ENCODE data around the gene GTF2I. TPM values are rescaled to one million over a fixed set of nuclear protein-coding genes. Genes with fewer than 3 reads are reported as not detected.
"Not testable (repeated sequence)": the region's sequence is repeated elsewhere in the genome, so short reads cannot be mapped to it uniquely, and the experiment has no call there.

Gene GTF2I
- total RNA-seq, 6 donors from 2014 or later: 138 to 506 (median 219) TPM

GRCh38 chr7:74656441-74656836 lies 1.1 kb upstream of the GTF2I start:
- no peaks in the 10 kb centered on the region for H3K36me3 ChIP-seq
- H3K9me3 ChIP-seq: no peaks in the 10 kb centered on the region
- ATAC-seq (ENCODE audit: low FRiP score in 2 of 2) (peak in 1 of 2 donors; percentile 5), DNase-seq (peak; percentile 69 to 75)
- no peaks in the 10 kb centered on the region for H3K27me3 ChIP-seq
- peaks cover 37 to 50% (median 40%) of the 10 kb centered on the region in 4 donors for H3K4me1 ChIP-seq
- TF ChIP-seq CTCF (IDR thresholded peaks at IDR 0.05): peak in 1 of 6 experiments; percentile 31
- peak in 1 of 2 donors; percentile 23 for TF ChIP-seq POLR2AphosphoS5 (IDR thresholded peaks at IDR 0.05)
- no peak for TF ChIP-seq EP300 (IDR thresholded peaks at IDR 0.05)
- H3K27ac ChIP-seq: peak overlapping the region; percentile 98 to 100 (median 98)
- 0 to 1% methylated on average over 22 to 23 of the region's 23 CpGs for WGBS, 2 donors
- peak overlapping the region; percentile 43 to 100 (median 99) for H3K4me3 ChIP-seq

- 0 to 1% methylated on average over 11 to 15 of the region's 60 CpGs for WGBS, 2 donors
- H3K27me3 ChIP-seq: no peaks in the 10 kb centered on the region
- peak; percentile 95 to 96 for ATAC-seq (ENCODE audit: low FRiP score in 2 of 2)
- H3K4me3 ChIP-seq: peak overlapping the region; percentile 98 to 100 (median 100)
- peak overlapping the region; percentile 98 to 100 (median 98) for H3K27ac ChIP-seq
- no peaks in the 10 kb centered on the region for H3K9me3 ChIP-seq
- H3K36me3 ChIP-seq: no peaks in the 10 kb centered on the region
- TF ChIP-seq CTCF (IDR thresholded peaks at IDR 0.05) (peak in 2 of 6 experiments; percentile 15 to 28), POLR2AphosphoS5 (IDR thresholded peaks at IDR 0.05) (peak; percentile 85), EP300 (IDR thresholded peaks at IDR 0.05) (peak in 1 of 4 donors; percentile 10), POLR2A (IDR thresholded peaks at IDR 0.05) (peak in 2 of 4 donors; percentile 31 to 95)
- peak; percentile 100 for DNase-seq
- peaks cover 43 to 57% (median 45%) of the 10 kb centered on the region in 4 donors for H3K4me1 ChIP-seq
These were observed 454 bp upstream of the GTF2I start for GRCh38 chr7:74656837-74657691.

GRCh38 chr7:74658178-74659004 lies 873 bp downstream of the GTF2I start:
- ATAC-seq (ENCODE audit: low FRiP score in 2 of 2) (peak; percentile 81 to 84), DNase-seq (peak; percentile 96 to 99)
- Histone ChIP-seq H3K27me3 (no peaks in the 10 kb centered on the region), H3K36me3 (no peaks in the 10 kb centered on the region), H3K27ac (peak overlapping the region; percentile 98 to 100 (median 98)), H3K9me3 (no peaks in the 10 kb centered on the region), H3K4me1 (peaks cover 50 to 68% (median 55%) of the 10 kb centered on the region in 4 donors), H3K4me3 (peak overlapping the region; percentile 98 to 100 (median 100))
- 9 to 10% methylated on average over 13 to 16 of the region's 108 CpGs for WGBS, 2 donors
- no peak for TF ChIP-seq EP300 (IDR thresholded peaks at IDR 0.05)
- peak; percentile 10 to 33 for TF ChIP-seq POLR2AphosphoS5 (IDR thresholded peaks at IDR 0.05)
- peak in 1 of 4 donors; percentile 52 for TF ChIP-seq POLR2A (IDR thresholded peaks at IDR 0.05)
- TF ChIP-seq CTCF (IDR thresholded peaks at IDR 0.05): peak in 1 of 6 experiments; percentile 3

GRCh38 chr7:74660202-74660601 lies 2.7 kb downstream of the GTF2I start:
- DNase-seq: peak in 1 of 2 donors; percentile 28
- not testable (repeated sequence) for ATAC-seq (ENCODE audit: low FRiP score in 2 of 2); H3K36me3 ChIP-seq; H3K27me3 ChIP-seq; H3K9me3 ChIP-seq
- H3K27ac ChIP-seq: peak overlapping the region; percentile 86 to 100 (median 98)
- WGBS, 2 donors: 51 to 62% methylated on average over 18 of the region's 18 CpGs
- H3K4me3 ChIP-seq: peak overlapping the region in 3 of 4 donors; percentile 13 to 100 (median 100)
- H3K4me1 ChIP-seq: peaks cover 60 to 78% (median 67%) of the 10 kb centered on the region in 4 donors

- H3K9me3 ChIP-seq; ATAC-seq (ENCODE audit: low FRiP score in 2 of 2); H3K36me3 ChIP-seq; H3K27me3 ChIP-seq; H3K4me3 ChIP-seq: not testable (repeated sequence)
- Histone ChIP-seq H3K27ac (peak overlapping the region in 1 of 4 donors; percentile 100), H3K4me1 (peaks cover 51 to 75% (median 57%) of the 10 kb centered on the region in 4 donors)
- WGBS, 2 donors: 73 to 79% methylated on average over 18 to 21 of the region's 21 CpGs
- peak in 1 of 2 donors; percentile 21 for DNase-seq
These were observed 4.6 kb downstream of the GTF2I start for GRCh38 chr7:74661836-74662794.

Data from upper lobe of left lung (tissue), 6 donors.